ENCODE measurements around the gene PIEZO2.

DNA sequence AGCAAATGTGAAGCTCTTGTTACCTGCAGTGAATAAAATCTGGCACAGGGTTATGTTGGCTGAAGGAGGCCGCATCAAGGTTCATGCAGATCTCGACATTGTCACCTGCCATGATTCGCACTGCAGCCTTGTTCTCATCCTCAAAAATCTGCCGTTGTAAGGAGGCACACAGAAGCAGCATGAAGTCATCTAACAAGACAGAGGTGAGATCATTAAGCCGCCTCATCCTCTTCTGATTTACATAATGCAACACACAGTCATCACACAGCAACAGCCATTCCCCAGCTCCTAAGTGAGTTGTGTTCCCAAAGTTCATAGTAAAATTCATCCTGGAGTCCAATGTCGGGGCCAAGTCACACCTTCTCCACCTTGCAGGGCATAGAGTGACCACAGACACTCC is 391.4 kb downstream of the PIEZO2 start:
- no peak for TF ChIP-seq CTCF (IDR thresholded peaks at IDR 0.05)
- TF ChIP-seq, protein P1, sequence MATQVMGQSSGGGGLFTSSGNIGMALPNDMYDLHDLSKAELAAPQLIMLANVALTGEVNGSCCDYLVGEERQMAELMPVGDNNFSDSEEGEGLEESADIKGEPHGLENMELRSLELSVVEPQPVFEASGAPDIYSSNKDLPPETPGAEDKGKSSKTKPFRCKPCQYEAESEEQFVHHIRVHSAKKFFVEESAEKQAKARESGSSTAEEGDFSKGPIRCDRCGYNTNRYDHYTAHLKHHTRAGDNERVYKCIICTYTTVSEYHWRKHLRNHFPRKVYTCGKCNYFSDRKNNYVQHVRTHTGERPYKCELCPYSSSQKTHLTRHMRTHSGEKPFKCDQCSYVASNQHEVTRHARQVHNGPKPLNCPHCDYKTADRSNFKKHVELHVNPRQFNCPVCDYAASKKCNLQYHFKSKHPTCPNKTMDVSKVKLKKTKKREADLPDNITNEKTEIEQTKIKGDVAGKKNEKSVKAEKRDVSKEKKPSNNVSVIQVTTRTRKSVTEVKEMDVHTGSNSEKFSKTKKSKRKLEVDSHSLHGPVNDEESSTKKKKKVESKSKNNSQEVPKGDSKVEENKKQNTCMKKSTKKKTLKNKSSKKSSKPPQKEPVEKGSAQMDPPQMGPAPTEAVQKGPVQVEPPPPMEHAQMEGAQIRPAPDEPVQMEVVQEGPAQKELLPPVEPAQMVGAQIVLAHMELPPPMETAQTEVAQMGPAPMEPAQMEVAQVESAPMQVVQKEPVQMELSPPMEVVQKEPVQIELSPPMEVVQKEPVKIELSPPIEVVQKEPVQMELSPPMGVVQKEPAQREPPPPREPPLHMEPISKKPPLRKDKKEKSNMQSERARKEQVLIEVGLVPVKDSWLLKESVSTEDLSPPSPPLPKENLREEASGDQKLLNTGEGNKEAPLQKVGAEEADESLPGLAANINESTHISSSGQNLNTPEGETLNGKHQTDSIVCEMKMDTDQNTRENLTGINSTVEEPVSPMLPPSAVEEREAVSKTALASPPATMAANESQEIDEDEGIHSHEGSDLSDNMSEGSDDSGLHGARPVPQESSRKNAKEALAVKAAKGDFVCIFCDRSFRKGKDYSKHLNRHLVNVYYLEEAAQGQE (IDR thresholded peaks at IDR 0.05; ENCODE audit: insufficient read depth in 1 of 2, low read depth in 2 of 2, low read length in 1 of 2), result no peak

Data from Panc1 (cell line).